Astrocyte (in vitro differentiated cells and primary cell): ENCODE data around the gene SLC6A4. TPM values are rescaled to one million over a fixed set of nuclear protein-coding genes. Genes with fewer than 3 reads are reported as not detected.

ENCODE experiments used
- DNase-seq: peaks from one replicate; pipeline ENCODE4 v3.0.0-alpha.2; 2010; ENCODE audit warnings: low read depth
- FAIRE-seq: peaks from 2 replicates; lab custom pipeline; 2011; peaks lifted over from hg19 to GRCh38; lab: Jason Lieb, UNC
- H2AFZ ChIP-seq: 2 replicates; pipeline ENCODE4 v1.6.0; 2012; ENCODE audit warnings: low read depth, low read length, inconsistent platforms
- H3K27ac ChIP-seq: 2 replicates; pipeline ENCODE4 v1.5.1; 2011; ENCODE audit warnings: low read depth, low read length, inconsistent platforms
- H3K27me3 ChIP-seq: 2 replicates; pipeline ENCODE4 v1.6.0; 2011; ENCODE audit warnings: low read length, inconsistent platforms; ENCODE audit not compliant: insufficient read depth
- H3K36me3 ChIP-seq: 2 replicates; pipeline ENCODE4 v1.5.1; 2011; ENCODE audit warnings: low read length, inconsistent platforms; ENCODE audit not compliant: insufficient read depth
- H3K4me1 ChIP-seq: 2 replicates; pipeline ENCODE4 v1.5.1; 2011; ENCODE audit warnings: low read length, inconsistent platforms; ENCODE audit not compliant: insufficient read depth
- H3K4me2 ChIP-seq: 2 replicates; pipeline ENCODE4 v1.6.0; 2012; ENCODE audit warnings: low read length, inconsistent platforms
- H3K4me3 ChIP-seq: 2 replicates; pipeline ENCODE4 v1.5.1; 2011; ENCODE audit warnings: low read depth, mild to moderate bottlenecking, low read length, inconsistent platforms; ENCODE audit not compliant: insufficient read depth
- H3K79me2 ChIP-seq: 2 replicates; pipeline ENCODE4 v1.6.0; 2012; ENCODE audit warnings: mild to moderate bottlenecking, low read length, inconsistent platforms; ENCODE audit not compliant: insufficient read depth
- H3K9ac ChIP-seq: 2 replicates; pipeline ENCODE4 v1.6.0; 2012; ENCODE audit warnings: mild to moderate bottlenecking, low read length, inconsistent platforms
- H3K9me3 ChIP-seq: 2 replicates; pipeline ENCODE4 v1.5.1; 2012; ENCODE audit warnings: low read depth, mild to moderate bottlenecking, low read length, inconsistent platforms; ENCODE audit not compliant: insufficient read depth
- H4K20me1 ChIP-seq: 2 replicates; pipeline ENCODE4 v1.6.0; 2012; ENCODE audit warnings: low read length, inconsistent platforms; ENCODE audit not compliant: insufficient read depth
- H3K27ac Mint-ChIP-seq: one replicate; pipeline ENCODE4 v1.8.0; 2021; ENCODE audit warnings: mild to moderate bottlenecking, mixed read lengths; ENCODE audit not compliant: unreplicated experiment
- H3K27me3 Mint-ChIP-seq: one replicate; pipeline ENCODE4 v1.8.0; 2021; ENCODE audit warnings: low read depth, mixed read lengths; ENCODE audit not compliant: unreplicated experiment
- H3K36me3 Mint-ChIP-seq: one replicate; pipeline ENCODE4 v1.8.0; 2021; ENCODE audit warnings: low read depth, mixed read lengths; ENCODE audit not compliant: unreplicated experiment
- H3K4me1 Mint-ChIP-seq: one replicate; pipeline ENCODE4 v1.8.0; 2021; ENCODE audit warnings: low read depth, mixed read lengths; ENCODE audit not compliant: unreplicated experiment
- H3K4me3 Mint-ChIP-seq: one replicate; pipeline ENCODE4 v1.8.0; 2021; ENCODE audit warnings: mild to moderate bottlenecking, moderate library complexity, mixed read lengths; ENCODE audit not compliant: unreplicated experiment
- H3K9me3 Mint-ChIP-seq: one replicate; pipeline ENCODE4 v1.8.0; 2021; ENCODE audit warnings: mild to moderate bottlenecking, mixed read lengths; ENCODE audit not compliant: unreplicated experiment
- CTCF ChIP-seq: IDR thresholded peaks from 2 replicates; pipeline ENCODE4 v1.5.1; 2011; ENCODE audit warnings: low read depth, mild to moderate bottlenecking, inconsistent platforms, low read length, moderate library complexity; ENCODE audit not compliant: insufficient read depth
- EZH2 ChIP-seq: IDR thresholded peaks from 2 replicates; pipeline ENCODE4 v1.6.1; 2012; ENCODE audit warnings: mild to moderate bottlenecking, low read length, inconsistent platforms; ENCODE audit not compliant: insufficient read depth
- total RNA-seq: library from RNA; stranded (reverse); gene quantifications from 2 replicates; pipeline ENCODE4 v1.2.1, GENCODE V29; 2021

Gene SLC6A4
- total RNA-seq, 1 donor from 2014 or later, result not detected

- Histone ChIP-seq H2AFZ (no peak overlapping the region), H4K20me1 (no peaks in the 10 kb centered on the region), H3K27ac (no peak overlapping the region), H3K9ac (no peak overlapping the region), H3K4me3 (no peak overlapping the region), H3K27me3 (peaks cover 78% of the 10 kb centered on the region), H3K4me2 (no peak overlapping the region), H3K36me3 (no peaks in the 10 kb centered on the region), H3K4me1 (peaks cover 14% of the 10 kb centered on the region), H3K79me2 (no peaks in the 10 kb centered on the region), H3K9me3 (no peaks in the 10 kb centered on the region)
- Mint-ChIP-seq H3K27ac (no peak overlapping the region), H3K4me1 (peaks cover 4% of the 10 kb centered on the region), H3K9me3 (no peaks in the 10 kb centered on the region), H3K27me3 (peaks cover 76% of the 10 kb centered on the region), H3K4me3 (no peak overlapping the region), H3K36me3 (peaks cover 4% of the 10 kb centered on the region)
- FAIRE-seq (no peak), DNase-seq (no peak)
- TF ChIP-seq CTCF (no peak), EZH2 (no peak)
Observed at GRCh38 chr17:30234296-30234695, 1.2 kb downstream of the SLC6A4 start.

GRCh38 chr17:30232824-30233427 is 2.6 kb downstream of the SLC6A4 start:
- Mint-ChIP-seq H3K4me1 (peaks cover 4% of the 10 kb centered on the region), H3K27me3 (peaks cover 76% of the 10 kb centered on the region), H3K4me3 (no peak overlapping the region), H3K9me3 (peaks cover 3% of the 10 kb centered on the region), H3K36me3 (peaks cover 4% of the 10 kb centered on the region), H3K27ac (no peak overlapping the region)
- Histone ChIP-seq H3K9ac (no peak overlapping the region), H3K27ac (no peak overlapping the region), H2AFZ (no peak overlapping the region), H3K36me3 (no peaks in the 10 kb centered on the region), H3K79me2 (no peaks in the 10 kb centered on the region), H3K27me3 (peaks cover 80% of the 10 kb centered on the region), H4K20me1 (no peaks in the 10 kb centered on the region), H3K4me1 (peaks cover 14% of the 10 kb centered on the region), H3K4me3 (no peak overlapping the region), H3K4me2 (no peak overlapping the region), H3K9me3 (peaks cover 2% of the 10 kb centered on the region)
- no peak for DNase-seq
- no peak for FAIRE-seq
- TF ChIP-seq CTCF (no peak), EZH2 (no peak)
